ENCODE results near the gene ERP44.
"Not testable (repeated sequence)": the region's sequence is repeated elsewhere in the genome, so short reads cannot be mapped to it uniquely, and the experiment has no call there.

The ERP44 gene

GRCh38 chr9:100100146-100100667 is 1.4 kb upstream of the ERP44 start:
- DNase-seq = no peak

GRCh38 chr9:100099722-100100042 is 882 bp upstream of the ERP44 start:
- peak in 15 of 51 donors; percentile 4 to 77 (median 42) for DNase-seq

GRCh38 chr9:100098046-100098886 is 534 bp downstream of the ERP44 start:
- DNase-seq = peak in 40 of 51 donors; percentile 5 to 78 (median 36)

GRCh38 chr9:100096378-100096916 is 2.4 kb downstream of the ERP44 start:
- no peak for DNase-seq

GRCh38 chr9:100094411-100094810 is 4.4 kb downstream of the ERP44 start:
- not testable (repeated sequence) for DNase-seq

- DNase-seq = no peak
Observed at GRCh38 chr9:100092066-100092465, 6.7 kb downstream of the ERP44 start.

GRCh38 chr9:100091650-100092049 is 7.2 kb downstream of the ERP44 start:
- no peak for DNase-seq

- DNase-seq = no peak
Observed at GRCh38 chr9:100090880-100091279, 7.9 kb downstream of the ERP44 start.

GRCh38 chr9:100088202-100088601 is 10.6 kb downstream of the ERP44 start:
- DNase-seq = no peak

GRCh38 chr9:100087218-100087617 is 11.6 kb downstream of the ERP44 start:
- no peak for DNase-seq

GRCh38 chr9:100086097-100086635 is 12.6 kb downstream of the ERP44 start:
- no peak for DNase-seq

- DNase-seq = no peak
Observed at GRCh38 chr9:100084734-100085133, 14.1 kb downstream of the ERP44 start.

- DNase-seq = no peak
Observed at GRCh38 chr9:100084128-100084453, 14.7 kb downstream of the ERP44 start.

GRCh38 chr9:100083448-100084127 is 15.2 kb downstream of the ERP44 start:
- DNase-seq = no peak

GRCh38 chr9:100082782-100083181 is 16.0 kb downstream of the ERP44 start:
- DNase-seq = no peak

- not testable (repeated sequence) for DNase-seq
Observed at GRCh38 chr9:100076256-100076655, 22.5 kb downstream of the ERP44 start.

GRCh38 chr9:100074989-100075388 is 23.8 kb downstream of the ERP44 start:
- DNase-seq = no peak

GRCh38 chr9:100074093-100074492 is 24.7 kb downstream of the ERP44 start:
- DNase-seq = peak in 2 of 51 donors; percentile 3

- no peak for DNase-seq
Observed at GRCh38 chr9:100072805-100073204, 26.0 kb downstream of the ERP44 start.

- DNase-seq = no peak
Observed at GRCh38 chr9:100071271-100071670, 27.5 kb downstream of the ERP44 start.

- DNase-seq = no peak
Observed at GRCh38 chr9:100070104-100071041, 28.4 kb downstream of the ERP44 start.

Measured in hypothalamus (tissue), 51 donors.